GM23338 (cell line): ENCODE data around the gene TOR2A. TPM values are rescaled to one million over a fixed set of nuclear protein-coding genes. Genes with fewer than 3 reads are reported as not detected.

Source experiments
- ATAC-seq: fragments of 200-7000 bp; cut with Tn5 transposase; 3 replicates; pipeline ENCODE4 v1.9.1; 2020
- DNase-seq: peaks from one replicate; pipeline ENCODE4 v3.0.0-alpha.2; 2015; ENCODE audit warnings: low spot score
- H2AFZ ChIP-seq: fragments of 200-600 bp; sonication (generic); 2 replicates; pipeline ENCODE4 v1.8.0; 2016; ENCODE audit warnings: antibody characterized with exemption, mild to moderate bottlenecking, moderate library complexity
- H3F3A ChIP-seq: fragments of 200-600 bp; sonication (generic); replicated peaks from 2 replicates; pipeline ENCODE4 v1.8.0; 2017; ENCODE audit warnings: antibody characterized with exemption, mixed run types, low read depth
- H3K27ac ChIP-seq: fragments of 200-600 bp; sonication (generic); 2 replicates; pipeline ENCODE4 v1.6.1; 2016; ENCODE audit warnings: low read depth
- H3K27me3 ChIP-seq: fragments of 200-600 bp; sonication (generic); 2 replicates; pipeline ENCODE4 v1.8.0; 2016; ENCODE audit warnings: mild to moderate bottlenecking, mixed run types, moderate library complexity; ENCODE audit not compliant: insufficient read depth
- H3K36me3 ChIP-seq: fragments of 200-600 bp; sonication (generic); 2 replicates; pipeline ENCODE4 v1.8.0; 2016; ENCODE audit warnings: mild to moderate bottlenecking; ENCODE audit not compliant: insufficient read depth
- H3K4me1 ChIP-seq: fragments of 200-600 bp; sonication (generic); 2 replicates; pipeline ENCODE4 v1.8.0; 2016; ENCODE audit warnings: mild to moderate bottlenecking, moderate library complexity; ENCODE audit not compliant: insufficient read depth
- H3K4me2 ChIP-seq: fragments of 200-600 bp; sonication (generic); 2 replicates; pipeline ENCODE4 v1.7.1; 2017; ENCODE audit warnings: mixed run types
- H3K4me3 ChIP-seq: fragments of 200-600 bp; sonication (generic); 2 replicates; pipeline ENCODE4 v1.6.1; 2016; ENCODE audit warnings: mixed run types
- H3K79me2 ChIP-seq: fragments of 200-600 bp; sonication (generic); replicated peaks from 2 replicates; pipeline ENCODE4 v1.8.0; 2017; ENCODE audit warnings: mild to moderate bottlenecking; ENCODE audit not compliant: insufficient read depth
- H3K9me2 ChIP-seq: fragments of 200-600 bp; sonication (generic); 2 replicates; pipeline ENCODE4 v1.8.0; 2017; ENCODE audit not compliant: insufficient read depth
- H4K20me1 ChIP-seq: fragments of 200-600 bp; sonication (generic); replicated peaks from 2 replicates; pipeline ENCODE4 v1.8.0; 2017; ENCODE audit warnings: mild to moderate bottlenecking; ENCODE audit not compliant: insufficient read depth
- H3K27ac Mint-ChIP-seq: 2 replicates; pipeline ENCODE4 v1.8.0; 2020; ENCODE audit warnings: inconsistent platforms, mild to moderate bottlenecking, moderate library complexity, mixed read lengths
- H3K27me3 Mint-ChIP-seq: 3 replicates; pipeline ENCODE4 v1.8.0; 2022; ENCODE audit warnings: low read depth, mild to moderate bottlenecking, moderate library complexity, mixed read lengths, inconsistent platforms; ENCODE audit not compliant: insufficient read depth, poor library complexity
- H3K36me3 Mint-ChIP-seq: 3 replicates; pipeline ENCODE4 v1.8.0; 2021; ENCODE audit warnings: low read depth, mild to moderate bottlenecking, inconsistent platforms, moderate library complexity, mixed read lengths
- H3K4me1 Mint-ChIP-seq: 3 replicates; pipeline ENCODE4 v1.8.0; 2020; ENCODE audit warnings: mild to moderate bottlenecking, inconsistent platforms, mixed read lengths
- H3K4me3 Mint-ChIP-seq: 3 replicates; pipeline ENCODE4 v1.8.0; 2021; ENCODE audit warnings: moderate library complexity, mild to moderate bottlenecking, inconsistent platforms, mixed read lengths
- H3K9me3 Mint-ChIP-seq: 3 replicates; pipeline ENCODE4 v1.8.0; 2020; ENCODE audit warnings: moderate library complexity, mild to moderate bottlenecking, inconsistent platforms, mixed read lengths
- CREB1 ChIP-seq: fragments of 250-450 bp; sonication (Bioruptor Pico); IDR thresholded peaks from 2 replicates; pipeline ENCODE4 v1.5.0; 2020; ENCODE audit warnings: low read depth, mild to moderate bottlenecking, moderate library complexity
- EZH2 ChIP-seq: fragments of 200-600 bp; sonication (generic); IDR thresholded peaks from one replicate; pipeline ENCODE4 v1.8.0; 2017; ENCODE audit warnings: antibody characterized with exemption, mild to moderate bottlenecking, low read depth; ENCODE audit not compliant: unreplicated experiment
- EZH2phosphoT487 ChIP-seq: fragments of 200-600 bp; sonication (generic); IDR thresholded peaks from one replicate; pipeline ENCODE4 v1.8.1; 2018; ENCODE audit warnings: antibody characterized with exemption; ENCODE audit not compliant: unreplicated experiment
- JUNB ChIP-seq: IDR thresholded peaks from one replicate; pipeline ENCODE4 v1.6.1; 2016; ENCODE audit warnings: antibody characterized with exemption; ENCODE audit not compliant: unreplicated experiment
- ZNF114 ChIP-seq: fragments of 250-450 bp; sonication (Bioruptor Pico); IDR thresholded peaks from 2 replicates; pipeline ENCODE4 v1.5.0; 2020; ENCODE audit warnings: mild to moderate bottlenecking, moderate library complexity
- ZNF331 ChIP-seq: fragments of 250-450 bp; sonication (Bioruptor Pico); IDR thresholded peaks from 2 replicates; pipeline ENCODE4 v1.5.0; 2020; ENCODE audit warnings: low read depth, mild to moderate bottlenecking, moderate library complexity
- polyA plus RNA-seq: library from polyadenylated mRNA; unstranded; fragments of >200 nt; fragmentation: Nextera tagmentation; extraction: Ambion mirVana; gene quantifications from 2 replicates; pipeline ENCODE4 v1.2.1, GENCODE V29; 2016
- total RNA-seq: library from RNA; depleted of rRNA; stranded (reverse); fragments of >200 nt; shearing (Covaris generic); gene quantifications from 2 replicates; pipeline ENCODE4 v1.2.3, GENCODE V29; 2014
- TF ChIP-seq, protein P1 (sequence below): IDR thresholded peaks from 2 replicates; pipeline ENCODE4 v1.6.1; 2016; ENCODE audit warnings: antibody characterized with exemption
- TF ChIP-seq, protein P2 (sequence below), 2 experiments: fragments of 200-600 bp in 1 of 2; sonication (generic) in 1 of 2; conservative IDR thresholded peaks; 2 replicates each; pipeline versions ENCODE4 v1.5.1 to v1.6.1; 2016 to 2017; ENCODE audit warnings: antibody characterized with exemption in 2 of 2, low read depth in 2 of 2, mild to moderate bottlenecking in 2 of 2, moderate library complexity in 1 of 2
- TF ChIP-seq, protein P3 (sequence below): IDR thresholded peaks from one replicate; pipeline ENCODE4 v1.6.1; 2018; ENCODE audit warnings: antibody characterized with exemption; ENCODE audit not compliant: unreplicated experiment

The TOR2A gene
- total and polyA plus RNA-seq, 2 experiments from 2014 or later, result 14.4 to 23.5 TPM

DNA sequence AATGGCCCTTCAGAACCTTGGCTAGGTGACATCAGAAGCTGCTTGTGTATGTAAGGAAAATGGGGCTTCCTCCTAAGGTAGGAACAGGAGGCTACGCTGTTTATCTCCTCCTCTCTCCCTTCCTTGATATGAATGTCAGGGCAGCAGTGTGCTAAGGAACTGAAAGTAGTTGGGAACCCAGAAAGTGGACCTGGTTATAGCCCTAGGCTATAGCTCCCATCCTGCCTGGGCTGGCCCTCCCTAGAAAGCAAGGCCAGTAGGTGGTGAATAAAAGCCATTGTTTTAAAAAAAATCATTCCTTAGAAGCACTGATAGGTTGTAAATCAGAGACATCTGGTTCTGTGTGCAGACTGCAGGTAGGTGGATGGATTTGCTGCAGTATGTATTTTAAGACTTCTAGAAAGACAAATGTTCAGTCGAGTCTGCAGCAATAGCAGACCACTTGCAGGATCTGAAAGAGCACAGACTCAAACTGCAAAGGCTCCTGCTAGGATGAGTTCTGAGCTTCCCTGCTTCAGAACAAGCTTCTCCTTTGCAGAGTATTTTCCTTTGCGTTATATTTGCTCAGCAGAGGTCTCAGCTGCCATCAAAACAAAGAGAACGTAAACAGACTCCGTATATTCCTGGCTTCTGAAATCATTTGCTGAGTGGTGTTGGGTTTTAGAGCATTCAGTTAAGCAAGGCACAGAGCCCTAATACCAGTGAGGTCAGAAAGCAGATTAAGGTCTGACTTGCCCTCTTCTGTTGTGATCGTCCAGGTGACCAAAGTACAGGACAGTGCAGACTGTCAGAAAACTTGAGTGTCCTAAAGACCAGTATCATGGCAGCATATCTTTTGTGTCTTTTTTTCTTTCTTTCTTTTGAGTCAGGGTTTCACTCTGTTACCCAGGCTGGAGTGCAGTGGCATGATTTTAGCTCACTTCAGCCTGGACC is 48.4 kb downstream of the TOR2A start:
- Histone ChIP-seq H3K79me2 (no peaks in the 10 kb centered on the region), H3K27me3 (no peaks in the 10 kb centered on the region), H3K36me3 (no peaks in the 10 kb centered on the region), H3K9me2 (peaks cover 3% of the 10 kb centered on the region; the same call in 1 of the 2 replicates), H3F3A (no peaks in the 10 kb centered on the region), H2AFZ (no peak overlapping the region), H3K4me1 (no peaks in the 10 kb centered on the region), H4K20me1 (0 out of 2 replicates have a peak, but pooled peaks cover 3% of the 10 kb centered on the region), H3K27ac (no peak overlapping the region), H3K4me2 (no peak overlapping the region), H3K4me3 (no peak overlapping the region)
- no peak overlapping the region for H3K4me3 Mint-ChIP-seq
- H3K27ac Mint-ChIP-seq, result no peak overlapping the region
- peaks cover 9% of the 10 kb centered on the region for H3K27me3 Mint-ChIP-seq
- ATAC-seq (no peak), DNase-seq (no peak)
- peaks cover 36% of the 10 kb centered on the region for H3K36me3 Mint-ChIP-seq
- no peak for TF ChIP-seq ZNF331
- no peak for TF ChIP-seq JUNB
- no peak for TF ChIP-seq EZH2
- no peak for TF ChIP-seq CREB1 (CRISPR knock-in tag)
- TF ChIP-seq, protein P1, sequence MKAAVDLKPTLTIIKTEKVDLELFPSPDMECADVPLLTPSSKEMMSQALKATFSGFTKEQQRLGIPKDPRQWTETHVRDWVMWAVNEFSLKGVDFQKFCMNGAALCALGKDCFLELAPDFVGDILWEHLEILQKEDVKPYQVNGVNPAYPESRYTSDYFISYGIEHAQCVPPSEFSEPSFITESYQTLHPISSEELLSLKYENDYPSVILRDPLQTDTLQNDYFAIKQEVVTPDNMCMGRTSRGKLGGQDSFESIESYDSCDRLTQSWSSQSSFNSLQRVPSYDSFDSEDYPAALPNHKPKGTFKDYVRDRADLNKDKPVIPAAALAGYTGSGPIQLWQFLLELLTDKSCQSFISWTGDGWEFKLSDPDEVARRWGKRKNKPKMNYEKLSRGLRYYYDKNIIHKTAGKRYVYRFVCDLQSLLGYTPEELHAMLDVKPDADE, result no peak
- no peak for TF ChIP-seq ZNF114
- TF ChIP-seq, protein P2, sequence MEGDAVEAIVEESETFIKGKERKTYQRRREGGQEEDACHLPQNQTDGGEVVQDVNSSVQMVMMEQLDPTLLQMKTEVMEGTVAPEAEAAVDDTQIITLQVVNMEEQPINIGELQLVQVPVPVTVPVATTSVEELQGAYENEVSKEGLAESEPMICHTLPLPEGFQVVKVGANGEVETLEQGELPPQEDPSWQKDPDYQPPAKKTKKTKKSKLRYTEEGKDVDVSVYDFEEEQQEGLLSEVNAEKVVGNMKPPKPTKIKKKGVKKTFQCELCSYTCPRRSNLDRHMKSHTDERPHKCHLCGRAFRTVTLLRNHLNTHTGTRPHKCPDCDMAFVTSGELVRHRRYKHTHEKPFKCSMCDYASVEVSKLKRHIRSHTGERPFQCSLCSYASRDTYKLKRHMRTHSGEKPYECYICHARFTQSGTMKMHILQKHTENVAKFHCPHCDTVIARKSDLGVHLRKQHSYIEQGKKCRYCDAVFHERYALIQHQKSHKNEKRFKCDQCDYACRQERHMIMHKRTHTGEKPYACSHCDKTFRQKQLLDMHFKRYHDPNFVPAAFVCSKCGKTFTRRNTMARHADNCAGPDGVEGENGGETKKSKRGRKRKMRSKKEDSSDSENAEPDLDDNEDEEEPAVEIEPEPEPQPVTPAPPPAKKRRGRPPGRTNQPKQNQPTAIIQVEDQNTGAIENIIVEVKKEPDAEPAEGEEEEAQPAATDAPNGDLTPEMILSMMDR (conservative IDR thresholded peaks at IDR 0.05; ENCODE audit: low read depth in 2 of 2), result no peak
- TF ChIP-seq EZH2phosphoT487, result no peak
- TF ChIP-seq, protein P3, sequence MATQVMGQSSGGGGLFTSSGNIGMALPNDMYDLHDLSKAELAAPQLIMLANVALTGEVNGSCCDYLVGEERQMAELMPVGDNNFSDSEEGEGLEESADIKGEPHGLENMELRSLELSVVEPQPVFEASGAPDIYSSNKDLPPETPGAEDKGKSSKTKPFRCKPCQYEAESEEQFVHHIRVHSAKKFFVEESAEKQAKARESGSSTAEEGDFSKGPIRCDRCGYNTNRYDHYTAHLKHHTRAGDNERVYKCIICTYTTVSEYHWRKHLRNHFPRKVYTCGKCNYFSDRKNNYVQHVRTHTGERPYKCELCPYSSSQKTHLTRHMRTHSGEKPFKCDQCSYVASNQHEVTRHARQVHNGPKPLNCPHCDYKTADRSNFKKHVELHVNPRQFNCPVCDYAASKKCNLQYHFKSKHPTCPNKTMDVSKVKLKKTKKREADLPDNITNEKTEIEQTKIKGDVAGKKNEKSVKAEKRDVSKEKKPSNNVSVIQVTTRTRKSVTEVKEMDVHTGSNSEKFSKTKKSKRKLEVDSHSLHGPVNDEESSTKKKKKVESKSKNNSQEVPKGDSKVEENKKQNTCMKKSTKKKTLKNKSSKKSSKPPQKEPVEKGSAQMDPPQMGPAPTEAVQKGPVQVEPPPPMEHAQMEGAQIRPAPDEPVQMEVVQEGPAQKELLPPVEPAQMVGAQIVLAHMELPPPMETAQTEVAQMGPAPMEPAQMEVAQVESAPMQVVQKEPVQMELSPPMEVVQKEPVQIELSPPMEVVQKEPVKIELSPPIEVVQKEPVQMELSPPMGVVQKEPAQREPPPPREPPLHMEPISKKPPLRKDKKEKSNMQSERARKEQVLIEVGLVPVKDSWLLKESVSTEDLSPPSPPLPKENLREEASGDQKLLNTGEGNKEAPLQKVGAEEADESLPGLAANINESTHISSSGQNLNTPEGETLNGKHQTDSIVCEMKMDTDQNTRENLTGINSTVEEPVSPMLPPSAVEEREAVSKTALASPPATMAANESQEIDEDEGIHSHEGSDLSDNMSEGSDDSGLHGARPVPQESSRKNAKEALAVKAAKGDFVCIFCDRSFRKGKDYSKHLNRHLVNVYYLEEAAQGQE, result no peak
- H3K4me1 Mint-ChIP-seq, result no peaks in the 10 kb centered on the region
- no peaks in the 10 kb centered on the region for H3K9me3 Mint-ChIP-seq
